ENCODE results near the gene ELP2.

Gene ELP2

GRCh38 chr18:36186461-36187192 is 56.9 kb downstream of the ELP2 start:
- H3K27ac ChIP-seq, result peak overlapping the region in 15 of 21 experiments; percentile 18 to 79 (median 59)
- H3K4me3 ChIP-seq, result peak overlapping the region; percentile 47 to 83 (median 59)

GRCh38 chr18:36187193-36187825 is 57.6 kb downstream of the ELP2 start, which contains the start of gene MOCOS:
MOCOS (plus strand) TSS chr18:36187497; CDS start chr18:36187540, 43 bp downstream.
- Histone ChIP-seq H3K27ac (peak within 1 kb of the TSS in 18 of 21 experiments; percentile 18 to 79 (median 55)), H3K4me3 (peak within 1 kb of the TSS; percentile 47 to 83 (median 59))

GRCh38 chr18:36187826-36188721 is 58.4 kb downstream of the ELP2 start:
- Histone ChIP-seq H3K27ac (peak overlapping the region in 18 of 21 experiments; percentile 18 to 79 (median 55)), H3K4me3 (peak overlapping the region; percentile 47 to 83 (median 59))

DNA sequence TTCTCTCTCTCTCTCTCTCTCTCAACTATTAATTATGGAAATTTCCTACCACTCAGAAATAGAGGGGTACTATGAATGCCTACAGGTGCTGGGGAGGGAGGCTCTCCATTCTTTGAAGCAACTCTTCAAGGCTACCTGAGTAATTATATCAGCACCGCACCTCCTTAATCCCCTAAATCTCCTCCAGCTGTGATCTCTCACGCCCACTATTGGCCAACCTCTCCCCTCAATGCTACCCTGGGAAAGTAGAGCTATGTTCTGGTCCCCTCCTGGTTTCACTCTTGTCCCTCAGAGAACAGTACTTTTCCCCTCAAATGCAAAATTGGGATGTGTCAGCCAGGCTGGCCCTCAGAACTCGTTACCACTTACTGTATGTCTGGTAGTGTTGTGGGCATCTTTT is 59.2 kb downstream of the ELP2 start:
- H3K27ac ChIP-seq, result no peak overlapping the region

DNA sequence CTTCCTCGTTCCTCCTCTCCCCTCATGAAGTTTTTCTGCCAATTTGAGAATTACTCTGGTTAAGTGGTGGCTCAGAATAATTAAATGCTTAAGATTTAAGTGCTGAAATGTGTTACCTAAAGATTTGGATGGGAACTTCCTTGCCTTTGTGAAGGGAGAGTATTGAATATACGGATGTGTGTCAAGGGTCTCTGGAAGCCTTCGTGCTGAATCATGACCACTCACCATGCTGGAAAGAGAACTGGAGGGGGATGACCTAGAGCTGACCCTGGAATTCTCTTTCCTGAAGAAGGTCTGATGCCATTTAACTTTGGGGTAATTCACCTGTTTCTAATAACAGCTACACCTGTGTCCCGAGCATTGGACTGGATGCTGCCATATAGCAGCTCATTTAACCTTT is 59.8 kb downstream of the ELP2 start:
- Histone ChIP-seq H3K4me3 (no peak overlapping the region), H3K27ac (no peak overlapping the region)

More for the DNA sequence above, 59.2 kb downstream of the ELP2 start:
- no peak overlapping the region for H3K4me3 ChIP-seq

GRCh38 chr18:36191286-36191685 is 61.6 kb downstream of the ELP2 start:
- Histone ChIP-seq H3K27ac (no peak overlapping the region), H3K4me3 (no peak overlapping the region)

- Histone ChIP-seq H3K4me3 (no peak overlapping the region), H3K27ac (no peak overlapping the region)
These were observed 62.0 kb downstream of the ELP2 start for GRCh38 chr18:36191711-36192110.

DNA sequence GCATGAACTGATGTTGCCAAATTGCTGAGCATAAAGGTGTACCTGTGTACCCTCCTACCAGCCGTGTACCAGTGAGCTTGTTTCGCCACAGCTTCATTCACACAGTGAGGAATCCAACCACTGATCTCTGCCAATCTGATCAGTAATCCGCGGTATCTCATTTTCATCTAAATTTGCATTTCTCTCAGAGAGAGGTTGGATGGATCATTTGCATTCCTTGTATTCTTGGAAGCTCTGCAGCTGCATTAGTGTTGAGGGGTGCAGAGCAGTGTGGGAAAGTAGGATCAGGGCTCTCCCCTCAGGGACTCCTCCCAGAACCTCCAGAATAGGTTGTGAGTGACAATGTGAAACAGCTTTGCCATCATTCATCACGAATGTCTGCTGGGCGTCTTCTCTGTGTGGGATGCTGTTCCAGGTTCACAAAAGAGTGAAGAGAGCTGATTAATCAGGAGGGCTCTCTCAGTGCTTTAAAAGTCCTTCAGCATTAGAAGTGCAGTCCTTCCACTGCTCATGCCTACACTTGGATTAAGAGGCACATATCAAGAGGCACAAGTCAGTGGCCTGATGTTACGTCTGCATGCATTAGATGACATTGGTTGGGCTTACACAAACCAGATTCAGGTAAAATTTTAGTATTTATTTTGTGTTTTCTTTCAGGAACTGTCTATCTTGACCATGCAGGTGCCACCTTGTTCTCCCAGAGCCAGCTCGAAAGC is 65.1 kb downstream of the ELP2 start:
- Histone ChIP-seq H3K4me3 (no peak overlapping the region), H3K27ac (no peak overlapping the region)

GRCh38 chr18:36195427-36196122 is 65.9 kb downstream of the ELP2 start:
- no peak overlapping the region for H3K4me3 ChIP-seq
- H3K27ac ChIP-seq, result no peak overlapping the region

- Histone ChIP-seq H3K4me3 (no peak overlapping the region), H3K27ac (no peak overlapping the region)
These were observed 66.7 kb downstream of the ELP2 start for GRCh38 chr18:36196238-36196995.

GRCh38 chr18:36197511-36198166 is 67.9 kb downstream of the ELP2 start:
- H3K4me3 ChIP-seq, result no peak overlapping the region
- no peak overlapping the region for H3K27ac ChIP-seq

GRCh38 chr18:36199691-36200295 is 70.1 kb downstream of the ELP2 start:
- Histone ChIP-seq H3K27ac (no peak overlapping the region), H3K4me3 (no peak overlapping the region)

- Histone ChIP-seq H3K27ac (no peak overlapping the region), H3K4me3 (no peak overlapping the region)
These were observed 70.7 kb downstream of the ELP2 start for GRCh38 chr18:36200354-36200771.

DNA sequence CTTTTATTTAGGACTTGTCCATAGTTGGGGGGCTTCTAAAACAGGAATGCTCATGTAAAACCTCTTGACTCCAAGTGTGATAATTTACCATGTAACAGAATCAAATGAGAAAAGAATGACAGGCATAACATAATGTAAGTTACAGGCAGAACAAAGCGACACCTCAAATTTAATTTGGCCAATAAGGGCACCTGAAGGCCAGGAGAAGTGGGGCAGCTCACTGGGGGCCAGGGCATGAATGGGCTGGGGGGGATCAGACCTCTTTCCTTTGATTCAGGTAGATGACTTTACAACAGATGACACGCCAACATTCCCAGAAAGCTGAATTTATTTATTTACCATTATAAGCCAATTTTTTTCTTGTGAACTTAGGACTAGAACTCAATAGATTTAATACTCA is 72.1 kb downstream of the ELP2 start:
- H3K27ac ChIP-seq, result no peak overlapping the region
- H3K4me3 ChIP-seq, result no peak overlapping the region

GRCh38 chr18:36203360-36203895 is 73.7 kb downstream of the ELP2 start:
- H3K4me3 ChIP-seq, result no peak overlapping the region
- H3K27ac ChIP-seq, result no peak overlapping the region

DNA sequence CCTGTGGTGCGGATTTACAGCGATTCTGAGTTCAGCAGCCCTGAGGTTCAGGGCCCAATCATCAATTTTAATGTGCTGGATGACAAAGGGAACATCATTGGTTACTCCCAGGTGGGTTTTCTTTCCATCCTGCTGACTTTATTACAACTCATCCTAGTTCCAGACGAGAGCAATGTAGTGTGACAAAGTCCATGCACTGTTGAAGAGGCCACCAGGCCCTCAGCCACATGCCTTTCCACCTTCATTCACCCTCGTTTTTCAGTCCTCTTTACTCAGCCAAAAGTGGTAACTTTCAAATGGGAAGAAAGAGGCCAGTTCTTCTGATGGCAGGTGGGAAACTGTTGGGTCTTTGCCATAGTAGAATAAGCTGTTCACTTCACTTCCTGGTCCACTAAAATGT is 75.5 kb downstream of the ELP2 start:
- H3K27ac ChIP-seq, result no peak overlapping the region
- H3K4me3 ChIP-seq, result no peak overlapping the region

DNA sequence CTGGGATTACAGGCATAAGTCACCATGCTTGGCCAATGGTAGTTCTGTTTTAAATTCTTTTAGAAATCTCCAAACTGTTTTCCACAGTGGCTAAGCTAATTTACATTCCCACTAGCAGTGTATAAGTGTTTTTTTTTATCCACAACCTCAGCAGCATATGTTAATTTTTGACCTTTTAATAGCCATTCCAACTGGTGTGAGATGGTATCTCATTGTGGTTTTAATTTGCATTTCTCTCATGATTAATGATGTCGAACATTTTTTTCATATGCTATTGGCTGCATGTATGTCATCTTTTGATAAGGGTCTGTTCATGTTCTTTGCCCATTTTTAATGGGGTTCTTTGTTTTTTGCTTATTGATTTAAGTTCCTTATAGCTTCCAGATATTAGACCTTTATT is 77.6 kb downstream of the ELP2 start:
- Histone ChIP-seq H3K27ac (no peak overlapping the region), H3K4me3 (no peak overlapping the region)

Data from skin epidermis (tissue), 12 donors.